ENCODE data around the gene ABCF2. TPM values are rescaled to one million over a fixed set of nuclear protein-coding genes. Genes with fewer than 3 reads are reported as not detected.
A peak's percentile ranks its signal among the peaks of the same experiment; 100 is the strongest.

The ABCF2 gene
- total RNA-seq, 2 donors from 2014 or later: 43.3 to 48.9 TPM

DNA sequence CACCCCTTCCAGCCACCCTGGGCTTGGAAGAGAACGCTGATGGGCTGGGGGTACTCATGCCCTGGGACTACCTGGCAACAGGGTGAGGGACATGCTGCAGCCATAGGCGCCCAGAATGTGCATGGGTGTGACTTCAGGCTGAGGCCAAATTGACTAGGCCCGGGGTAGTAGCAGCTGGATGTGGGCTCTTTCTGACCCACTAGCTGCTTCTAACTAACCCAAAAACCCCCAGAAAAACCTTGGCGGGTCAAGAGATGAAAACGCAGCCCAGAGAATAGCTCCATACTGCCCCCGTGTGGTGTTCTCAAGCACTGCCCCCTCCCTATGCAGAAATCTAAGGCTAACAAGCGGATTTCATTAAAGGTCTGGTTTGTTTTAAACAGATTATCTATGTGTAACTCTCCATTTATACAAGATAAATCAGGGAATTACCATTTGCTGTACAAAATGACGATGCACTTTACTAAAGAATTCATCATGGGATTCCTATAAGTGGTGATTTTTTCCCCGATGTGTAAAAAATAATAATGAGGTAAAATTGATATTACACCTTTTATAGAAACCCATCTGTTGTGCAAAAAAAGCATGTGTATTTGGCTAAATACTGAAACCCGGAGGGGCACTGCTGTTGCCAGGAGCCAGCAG, 17.3 kb upstream of the ABCF2 start:
- peaks cover 26% of the 10 kb centered on the region for H3K36me3 Mint-ChIP-seq (ENCODE audit: low read depth)
- H3K9me3 Mint-ChIP-seq: no peaks in the 10 kb centered on the region
- no peak overlapping the region for H3K27ac ChIP-seq (ENCODE audit: low read depth, low read length)
- peak overlapping the region; percentile 40 for H3K4me3 Mint-ChIP-seq
- H3K27me3 Mint-ChIP-seq (ENCODE audit: insufficient read depth): peaks cover 16% of the 10 kb centered on the region
- H3K9me3 ChIP-seq (ENCODE audit: control insufficient read depth, low read length): no peaks in the 10 kb centered on the region
- WGBS, 2 experiments (ENCODE audit: insufficient coverage in 1 of 2, insufficient read length in 1 of 2): 36 to 48% methylated on average over 7 to 10 of the region's 10 CpGs
- H3K4me1 Mint-ChIP-seq: peaks cover 36% of the 10 kb centered on the region
- peaks cover 37% of the 10 kb centered on the region for H3K36me3 ChIP-seq (ENCODE audit: control insufficient read depth, insufficient read depth, low read length)
- no peak overlapping the region for H3K4me3 ChIP-seq (ENCODE audit: low read length)
- H3K9ac ChIP-seq (ENCODE audit: extremely low read depth, low read length, poor library complexity, severe bottlenecking): no peak overlapping the region
- H3K27ac Mint-ChIP-seq: no peak overlapping the region
- no peaks in the 10 kb centered on the region for H3K27me3 ChIP-seq (ENCODE audit: control insufficient read depth, insufficient read depth, low read length, poor library complexity, severe bottlenecking)
- DNase-seq: peak; percentile 87
- H3K4me1 ChIP-seq (ENCODE audit: control insufficient read depth, insufficient read depth, low read length): peaks cover 15% of the 10 kb centered on the region
- TF ChIP-seq, protein P1, sequence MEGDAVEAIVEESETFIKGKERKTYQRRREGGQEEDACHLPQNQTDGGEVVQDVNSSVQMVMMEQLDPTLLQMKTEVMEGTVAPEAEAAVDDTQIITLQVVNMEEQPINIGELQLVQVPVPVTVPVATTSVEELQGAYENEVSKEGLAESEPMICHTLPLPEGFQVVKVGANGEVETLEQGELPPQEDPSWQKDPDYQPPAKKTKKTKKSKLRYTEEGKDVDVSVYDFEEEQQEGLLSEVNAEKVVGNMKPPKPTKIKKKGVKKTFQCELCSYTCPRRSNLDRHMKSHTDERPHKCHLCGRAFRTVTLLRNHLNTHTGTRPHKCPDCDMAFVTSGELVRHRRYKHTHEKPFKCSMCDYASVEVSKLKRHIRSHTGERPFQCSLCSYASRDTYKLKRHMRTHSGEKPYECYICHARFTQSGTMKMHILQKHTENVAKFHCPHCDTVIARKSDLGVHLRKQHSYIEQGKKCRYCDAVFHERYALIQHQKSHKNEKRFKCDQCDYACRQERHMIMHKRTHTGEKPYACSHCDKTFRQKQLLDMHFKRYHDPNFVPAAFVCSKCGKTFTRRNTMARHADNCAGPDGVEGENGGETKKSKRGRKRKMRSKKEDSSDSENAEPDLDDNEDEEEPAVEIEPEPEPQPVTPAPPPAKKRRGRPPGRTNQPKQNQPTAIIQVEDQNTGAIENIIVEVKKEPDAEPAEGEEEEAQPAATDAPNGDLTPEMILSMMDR (conservative IDR thresholded peaks at IDR 0.05): peak; percentile 95

DNA sequence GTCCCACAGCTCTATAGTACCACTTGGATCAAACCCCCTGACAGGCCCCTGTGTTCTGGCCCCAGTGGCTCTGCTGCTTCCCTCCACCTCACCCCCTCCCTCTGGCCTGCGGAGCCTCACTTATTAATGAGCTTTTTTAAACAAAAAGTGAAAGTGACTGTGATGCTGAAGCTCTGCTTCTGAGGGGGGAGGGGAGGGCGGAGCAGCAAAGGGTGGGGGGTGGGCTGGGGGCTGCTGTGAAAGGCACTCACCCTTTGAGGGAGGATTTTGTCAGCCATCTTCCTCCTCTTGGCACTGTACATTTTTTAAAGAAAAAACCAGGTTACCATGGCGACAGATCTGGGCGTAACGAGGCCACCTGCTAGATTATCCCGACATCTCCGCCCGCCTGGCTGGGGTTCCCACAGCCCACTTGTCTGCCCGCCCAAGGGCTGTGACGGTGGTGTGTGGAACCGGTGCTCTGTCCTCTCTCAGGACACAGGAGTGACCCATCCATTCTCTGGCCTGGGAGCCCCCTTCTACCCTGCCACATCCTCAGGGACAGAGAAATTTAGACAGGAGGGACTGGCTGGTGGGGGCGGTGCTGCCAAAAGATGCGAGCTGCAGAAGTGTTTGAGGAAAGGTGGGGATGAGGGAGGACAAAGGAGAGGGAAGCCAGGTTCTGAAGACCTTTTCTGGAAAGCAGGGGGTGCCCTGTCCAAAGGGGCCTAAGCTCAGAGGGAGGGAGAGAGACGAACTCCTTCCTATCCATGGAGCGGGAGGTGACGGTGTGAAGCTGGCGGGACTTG, 16.6 kb upstream of the ABCF2 start:
- H3K27me3 Mint-ChIP-seq (ENCODE audit: insufficient read depth): peaks cover 15% of the 10 kb centered on the region
- H3K36me3 Mint-ChIP-seq (ENCODE audit: low read depth): peaks cover 32% of the 10 kb centered on the region
- DNase-seq: peak; percentile 55
- H3K27ac Mint-ChIP-seq: no peak overlapping the region
- Histone ChIP-seq H3K36me3 (ENCODE audit: control insufficient read depth, insufficient read depth, low read length) (peaks cover 44% of the 10 kb centered on the region), H3K9ac (ENCODE audit: extremely low read depth, low read length, poor library complexity, severe bottlenecking) (no peak overlapping the region), H3K27ac (ENCODE audit: low read depth, low read length) (peak overlapping the region; percentile 44), H3K4me1 (ENCODE audit: control insufficient read depth, insufficient read depth, low read length) (peaks cover 15% of the 10 kb centered on the region), H3K9me3 (ENCODE audit: control insufficient read depth, low read length) (no peaks in the 10 kb centered on the region), H3K27me3 (ENCODE audit: control insufficient read depth, insufficient read depth, low read length, poor library complexity, severe bottlenecking) (no peaks in the 10 kb centered on the region), H3K4me3 (ENCODE audit: low read length) (no peak overlapping the region)
- TF ChIP-seq, protein P1 (conservative IDR thresholded peaks at IDR 0.05): no peak
- 63 to 78% methylated on average over 11 to 15 of the region's 17 CpGs for WGBS, 2 experiments (ENCODE audit: insufficient coverage in 1 of 2, insufficient read length in 1 of 2)
- no peaks in the 10 kb centered on the region for H3K9me3 Mint-ChIP-seq
- no peak overlapping the region for H3K4me3 Mint-ChIP-seq
- H3K4me1 Mint-ChIP-seq: peaks cover 35% of the 10 kb centered on the region

DNA sequence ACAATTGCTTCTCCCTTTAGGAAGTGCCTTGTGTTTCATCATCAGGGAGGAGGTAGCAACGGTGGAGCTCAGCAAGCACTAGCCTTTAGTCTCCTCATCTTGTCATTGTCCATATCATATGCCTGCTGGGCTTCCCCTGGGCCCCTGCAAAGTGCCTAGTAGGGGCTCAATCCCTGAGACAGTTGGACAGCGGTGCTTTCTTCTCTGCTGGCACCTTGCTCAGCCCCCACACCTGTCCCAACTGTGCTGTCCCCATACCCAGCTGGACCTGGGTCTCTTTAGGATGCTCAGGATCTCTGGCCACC, 16.0 kb upstream of the ABCF2 start:
- no peaks in the 10 kb centered on the region for H3K9me3 ChIP-seq (ENCODE audit: control insufficient read depth, low read length)
- H3K4me3 ChIP-seq (ENCODE audit: low read length): no peak overlapping the region
- peaks cover 15% of the 10 kb centered on the region for H3K4me1 ChIP-seq (ENCODE audit: control insufficient read depth, insufficient read depth, low read length)
- TF ChIP-seq, protein P1 (conservative IDR thresholded peaks at IDR 0.05): no peak
- no peak overlapping the region for H3K4me3 Mint-ChIP-seq
- peaks cover 14% of the 10 kb centered on the region for H3K27me3 Mint-ChIP-seq (ENCODE audit: insufficient read depth)
- H3K27me3 ChIP-seq (ENCODE audit: control insufficient read depth, insufficient read depth, low read length, poor library complexity, severe bottlenecking): no peaks in the 10 kb centered on the region
- no peaks in the 10 kb centered on the region for H3K9me3 Mint-ChIP-seq
- H3K36me3 ChIP-seq (ENCODE audit: control insufficient read depth, insufficient read depth, low read length): peaks cover 48% of the 10 kb centered on the region
- no peak for DNase-seq
- H3K27ac ChIP-seq (ENCODE audit: low read depth, low read length): no peak overlapping the region
- no peak overlapping the region for H3K27ac Mint-ChIP-seq
- peaks cover 32% of the 10 kb centered on the region for H3K4me1 Mint-ChIP-seq
- 58 to 70% methylated on average over 2 of the region's 2 CpGs for WGBS, 2 experiments (ENCODE audit: insufficient coverage in 1 of 2, insufficient read length in 1 of 2)
- no peak overlapping the region for H3K9ac ChIP-seq (ENCODE audit: extremely low read depth, low read length, poor library complexity, severe bottlenecking)
- peaks cover 32% of the 10 kb centered on the region for H3K36me3 Mint-ChIP-seq (ENCODE audit: low read depth)

Data from endodermal cell (in vitro differentiated cells).